ENCODE measurements around the gene BCKDHA.
"Not testable (repeated sequence)": the region's sequence is repeated elsewhere in the genome, so short reads cannot be mapped to it uniquely, and the experiment has no call there.

BCKDHA gene

GRCh38 chr19:41366089-41366488 is 31.5 kb upstream of the BCKDHA start:
- DNase-seq (ENCODE audit: low spot score), result no peak

- DNase-seq (ENCODE audit: low spot score), result no peak
Measured at GRCh38 chr19:41367848-41368301, 29.7 kb upstream of the BCKDHA start.

- DNase-seq (ENCODE audit: low spot score), result no peak
Measured at GRCh38 chr19:41369769-41370168, 27.8 kb upstream of the BCKDHA start.

GRCh38 chr19:41371119-41371518 is 26.5 kb upstream of the BCKDHA start:
- not testable (repeated sequence) for DNase-seq (ENCODE audit: low spot score)

GRCh38 chr19:41371541-41371940 is 26.1 kb upstream of the BCKDHA start:
- DNase-seq (ENCODE audit: low spot score), result no peak

GRCh38 chr19:41372501-41372900 is 25.1 kb upstream of the BCKDHA start:
- no peak for DNase-seq (ENCODE audit: low spot score)

GRCh38 chr19:41373993-41374392 is 23.6 kb upstream of the BCKDHA start:
- peak; percentile 38 for DNase-seq (ENCODE audit: low spot score)

- DNase-seq (ENCODE audit: low spot score), result peak; percentile 84
Measured at GRCh38 chr19:41376241-41376997, 21.2 kb upstream of the BCKDHA start, which contains the start of gene TMEM91. Gene TMEM91, plus strand, starts transcription at chr19:41376533. Its CDS starts 1,777 bp downstream, at chr19:41378310.

GRCh38 chr19:41376998-41377365 is 20.6 kb upstream of the BCKDHA start:
- no peak for DNase-seq (ENCODE audit: low spot score)

GRCh38 chr19:41377977-41378709 is 19.5 kb upstream of the BCKDHA start:
- peak; percentile 67 for DNase-seq (ENCODE audit: low spot score)

GRCh38 chr19:41381536-41381935 is 16.1 kb upstream of the BCKDHA start:
- not testable (repeated sequence) for DNase-seq (ENCODE audit: low spot score)

GRCh38 chr19:41384351-41384750 is 13.3 kb upstream of the BCKDHA start:
- DNase-seq (ENCODE audit: low spot score), result no peak

- DNase-seq (ENCODE audit: low spot score), result no peak
Measured at GRCh38 chr19:41386442-41386841, 11.2 kb upstream of the BCKDHA start.

- DNase-seq (ENCODE audit: low spot score), result no peak
Measured at GRCh38 chr19:41391618-41392017, 6.0 kb upstream of the BCKDHA start.

- no peak for DNase-seq (ENCODE audit: low spot score)
Measured at GRCh38 chr19:41392775-41393174, 4.8 kb upstream of the BCKDHA start.

- DNase-seq (ENCODE audit: low spot score), result no peak
Measured at GRCh38 chr19:41395355-41395754, 2.3 kb upstream of the BCKDHA start.

GRCh38 chr19:41398050-41398418 is 416 bp downstream of the BCKDHA start:
- no peak for DNase-seq (ENCODE audit: low spot score)

GRCh38 chr19:41398598-41398997 is 980 bp downstream of the BCKDHA start:
- no peak for DNase-seq (ENCODE audit: low spot score)

- no peak for DNase-seq (ENCODE audit: low spot score)
Measured at GRCh38 chr19:41399091-41399490, 1.5 kb downstream of the BCKDHA start.

- DNase-seq (ENCODE audit: low spot score), result no peak
Measured at GRCh38 chr19:41399525-41399924, 1.9 kb downstream of the BCKDHA start.

- DNase-seq (ENCODE audit: low spot score), result no peak
Measured at GRCh38 chr19:41401483-41401882, 3.9 kb downstream of the BCKDHA start.

GRCh38 chr19:41402010-41402409 is 4.4 kb downstream of the BCKDHA start:
- DNase-seq (ENCODE audit: low spot score), result no peak

- no peak for DNase-seq (ENCODE audit: low spot score)
Measured at GRCh38 chr19:41403181-41403970, 5.8 kb downstream of the BCKDHA start.
